Upper lobe of left lung (tissue), 6 donors: ENCODE results near the gene PFKL. TPM values are rescaled to one million over a fixed set of nuclear protein-coding genes. Genes with fewer than 3 reads are reported as not detected.

Source experiments
- ATAC-seq, 2 donors: fragments of 200-7000 bp; cut with Tn5 transposase; one replicate each; pipeline ENCODE4 v1.9.1; 2022; ENCODE audit warnings: mild to moderate bottlenecking in 2 of 2, moderate library complexity in 2 of 2; ENCODE audit not compliant: low FRiP score in 2 of 2
- DNase-seq, 2 donors: peaks; one replicate each; pipeline ENCODE4 v3.0.0-alpha.2; 2019 to 2020
- H3K27ac ChIP-seq, 4 donors: fragments of 200-600 bp; sonication (generic); one replicate each; pipeline ENCODE4 v1.5.1; 2016 to 2019
- H3K27me3 ChIP-seq, 4 donors: fragments of 200-600 bp; sonication (generic); one replicate each; pipeline ENCODE4 v1.5.1; 2017 to 2019
- H3K36me3 ChIP-seq, 4 donors: fragments of 200-600 bp; sonication (generic); one replicate each; pipeline ENCODE4 v1.5.1; 2016 to 2019
- H3K4me1 ChIP-seq, 4 donors: fragments of 200-600 bp; sonication (generic); one replicate each; pipeline ENCODE4 v1.5.1; 2018 to 2019
- H3K4me3 ChIP-seq, 4 donors: fragments of 200-600 bp; sonication (generic); one replicate each; pipeline ENCODE4 v1.5.1; 2017 to 2019; ENCODE audit warnings: mild to moderate bottlenecking in 2 of 4, moderate library complexity in 1 of 4
- H3K9me3 ChIP-seq, 4 donors: fragments of 200-600 bp; sonication (generic); one replicate each; pipeline ENCODE4 v1.5.1; 2018 to 2019
- CTCF ChIP-seq, 6 experiments: fragments of 450-650 bp in 4 of 6; fragments of 200-600 bp in 2 of 6; sonication (generic) in 2 of 6; IDR thresholded peaks; one replicate each; pipeline ENCODE4 v1.5.1; 2016 to 2019; ENCODE audit warnings: antibody characterized with exemption in 6 of 6
- EP300 ChIP-seq, 4 donors: sonication (generic); formaldehyde crosslinking; IDR thresholded peaks; one replicate each; pipeline ENCODE4 v1.5.1; 2017; ENCODE audit warnings: antibody characterized with exemption in 4 of 4, control low read depth in 2 of 4
- POLR2A ChIP-seq, 4 donors: fragments of 450-650 bp; IDR thresholded peaks; one replicate each; pipeline ENCODE4 v1.5.1; 2016 to 2017; ENCODE audit warnings: antibody characterized with exemption in 4 of 4, mild to moderate bottlenecking in 2 of 4
- POLR2AphosphoS5 ChIP-seq, 2 donors: sonication (generic); formaldehyde crosslinking; IDR thresholded peaks; one replicate each; pipeline ENCODE4 v1.5.1; 2017; ENCODE audit warnings: antibody characterized with exemption in 2 of 2
- WGBS, 2 donors: methylation state at CpG; one replicate each; pipeline ENCODE4 v1.1.5; 2017 to 2018; 5-methylcytosine and 5-hydroxymethylcytosine counted together
- total RNA-seq, 6 donors: library from RNA; depleted of rRNA in 4 of 6; stranded (reverse); fragments of >200 nt in 4 of 6; gene quantifications; one replicate each; pipeline versions ENCODE4 v1.1.0 to v1.2.1, GENCODE V29; 2016 to 2021
- donor health status: DM: no; HTN: no; CAD: no; lungs with moderate emphysema.
- donor health status: DM: no; HTN: yes; CAD: no; lungs with severe emphysema.

Gene PFKL
- total RNA-seq, 6 donors from 2014 or later = 69.8 to 157 (median 135) TPM

GRCh38 chr21:44291936-44292811, 7.7 kb upstream of the PFKL start:
- WGBS, 2 donors = 64 to 67% methylated on average over 12 to 22 of the region's 25 CpGs
- Histone ChIP-seq H3K27ac (no peak overlapping the region), H3K4me3 (no peak overlapping the region), H3K4me1 (peaks cover 0 to 8% (median under 1%) of the 10 kb centered on the region in 4 donors), H3K36me3 (no peaks in the 10 kb centered on the region), H3K9me3 (no peaks in the 10 kb centered on the region), H3K27me3 (peaks cover 0 to 4% (median 0%) of the 10 kb centered on the region in 4 donors)
- ATAC-seq = no peak
- TF ChIP-seq EP300 (IDR thresholded peaks at IDR 0.05) = no peak
- TF ChIP-seq CTCF (IDR thresholded peaks at IDR 0.05) = no peak
- no peak for TF ChIP-seq POLR2AphosphoS5 (IDR thresholded peaks at IDR 0.05)
- TF ChIP-seq POLR2A (IDR thresholded peaks at IDR 0.05) = no peak
- peak in 1 of 2 donors; percentile 76 for DNase-seq

DNA sequence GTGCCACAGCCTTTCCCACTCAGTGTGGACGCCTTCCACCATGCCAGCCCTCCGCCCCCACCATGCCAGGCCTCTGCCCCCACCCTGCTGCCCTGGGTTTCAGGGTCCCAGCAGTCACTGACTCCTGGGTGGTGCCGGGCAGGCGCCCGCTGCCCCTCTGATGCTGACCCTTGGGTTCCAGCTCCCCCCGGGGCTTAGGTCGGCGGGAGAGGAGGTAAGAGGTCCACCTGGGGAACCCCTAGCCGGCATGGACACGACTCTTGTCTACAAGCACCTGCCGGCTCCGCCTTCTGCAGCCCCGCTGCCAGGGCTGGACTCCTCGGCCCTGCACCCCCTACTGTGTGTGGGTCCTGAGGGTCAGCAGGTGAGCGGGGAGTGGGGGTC, 7.0 kb upstream of the PFKL start:
- no peak overlapping the region for H3K27ac ChIP-seq
- WGBS, 2 donors = 84 to 91% methylated on average over 10 to 12 of the region's 15 CpGs
- no peaks in the 10 kb centered on the region for H3K27me3 ChIP-seq
- peaks cover 5 to 12% (median 6%) of the 10 kb centered on the region in 4 donors for H3K4me1 ChIP-seq
- H3K9me3 ChIP-seq = no peaks in the 10 kb centered on the region
- ATAC-seq (no peak), DNase-seq (peak in 1 of 2 donors; percentile 80)
- no peaks in the 10 kb centered on the region for H3K36me3 ChIP-seq
- TF ChIP-seq EP300 (IDR thresholded peaks at IDR 0.05) (no peak), POLR2A (IDR thresholded peaks at IDR 0.05) (no peak), CTCF (IDR thresholded peaks at IDR 0.05) (no peak), POLR2AphosphoS5 (IDR thresholded peaks at IDR 0.05) (no peak)
- H3K4me3 ChIP-seq = no peak overlapping the region

GRCh38 chr21:44293551-44294231, 6.2 kb upstream of the PFKL start:
- TF ChIP-seq CTCF (IDR thresholded peaks at IDR 0.05) (no peak), POLR2AphosphoS5 (IDR thresholded peaks at IDR 0.05) (no peak), POLR2A (IDR thresholded peaks at IDR 0.05) (no peak), EP300 (IDR thresholded peaks at IDR 0.05) (no peak)
- Histone ChIP-seq H3K4me3 (no peak overlapping the region), H3K9me3 (no peaks in the 10 kb centered on the region), H3K4me1 (peaks cover 8 to 19% (median 10%) of the 10 kb centered on the region in 4 donors), H3K27me3 (no peaks in the 10 kb centered on the region), H3K36me3 (no peaks in the 10 kb centered on the region), H3K27ac (no peak overlapping the region)
- WGBS, 2 donors = 90 to 95% methylated on average over 25 to 30 of the region's 33 CpGs
- no peak for ATAC-seq
- peak in 1 of 2 donors; percentile 79 for DNase-seq

- TF ChIP-seq CTCF (IDR thresholded peaks at IDR 0.05) (no peak), POLR2A (IDR thresholded peaks at IDR 0.05) (no peak), EP300 (IDR thresholded peaks at IDR 0.05) (no peak), POLR2AphosphoS5 (IDR thresholded peaks at IDR 0.05) (no peak)
- no peaks in the 10 kb centered on the region for H3K36me3 ChIP-seq
- no peak overlapping the region for H3K4me3 ChIP-seq
- no peak overlapping the region for H3K27ac ChIP-seq
- ATAC-seq = peak in 1 of 2 donors; percentile 39
- no peaks in the 10 kb centered on the region for H3K27me3 ChIP-seq
- H3K4me1 ChIP-seq = peaks cover 12 to 27% (median 15%) of the 10 kb centered on the region in 4 donors
- 58 to 74% methylated on average over 11 to 21 of the region's 26 CpGs for WGBS, 2 donors
- DNase-seq = peak in 1 of 2 donors; percentile 87
- H3K9me3 ChIP-seq = no peaks in the 10 kb centered on the region
These were observed 5.3 kb upstream of the PFKL start for GRCh38 chr21:44294391-44295162.
